ENCODE data around the gene SLC10A3.
A peak's percentile ranks its signal among the peaks of the same experiment; 100 is the strongest.

Gene SLC10A3

GRCh38 chrX:154495472-154495922 is 5.1 kb upstream of the SLC10A3 start:
- H3K9me3 Mint-ChIP-seq = no peaks in the 10 kb centered on the region
- H3K36me3 Mint-ChIP-seq = no peaks in the 10 kb centered on the region
- H3K27ac Mint-ChIP-seq = no peak overlapping the region
- H3K4me1 Mint-ChIP-seq = peaks cover 11% of the 10 kb centered on the region
- H3K27me3 Mint-ChIP-seq = no peaks in the 10 kb centered on the region
- no peak for ATAC-seq
- H3K4me3 Mint-ChIP-seq = no peak overlapping the region

GRCh38 chrX:154494715-154495114 is 4.3 kb upstream of the SLC10A3 start:
- H3K4me3 Mint-ChIP-seq = no peak overlapping the region
- no peaks in the 10 kb centered on the region for H3K9me3 Mint-ChIP-seq
- no peak for ATAC-seq
- H3K27ac Mint-ChIP-seq = no peak overlapping the region
- H3K27me3 Mint-ChIP-seq = no peaks in the 10 kb centered on the region
- H3K36me3 Mint-ChIP-seq = no peaks in the 10 kb centered on the region
- H3K4me1 Mint-ChIP-seq = peaks cover 14% of the 10 kb centered on the region

- ATAC-seq = peak; percentile 25
- peak overlapping the region; percentile 95 for H3K27ac Mint-ChIP-seq
- H3K4me1 Mint-ChIP-seq = peaks cover 35% of the 10 kb centered on the region
- peak overlapping the region; percentile 94 for H3K4me3 Mint-ChIP-seq
- H3K36me3 Mint-ChIP-seq = peaks cover 14% of the 10 kb centered on the region
- no peaks in the 10 kb centered on the region for H3K9me3 Mint-ChIP-seq
- no peaks in the 10 kb centered on the region for H3K27me3 Mint-ChIP-seq
These were observed 412 bp downstream of the SLC10A3 start for GRCh38 chrX:154490021-154490413.

GRCh38 chrX:154489182-154489581 is 1.2 kb downstream of the SLC10A3 start:
- Mint-ChIP-seq H3K9me3 (no peaks in the 10 kb centered on the region), H3K4me3 (peak overlapping the region; percentile 94), H3K4me1 (peaks cover 35% of the 10 kb centered on the region), H3K27ac (peak overlapping the region; percentile 95), H3K27me3 (no peaks in the 10 kb centered on the region), H3K36me3 (peaks cover 14% of the 10 kb centered on the region)
- ATAC-seq = no peak

GRCh38 chrX:154488336-154489075 is 1.9 kb downstream of the SLC10A3 start:
- H3K4me1 Mint-ChIP-seq = peaks cover 37% of the 10 kb centered on the region
- H3K27me3 Mint-ChIP-seq = no peaks in the 10 kb centered on the region
- no peak for ATAC-seq
- H3K27ac Mint-ChIP-seq = no peak overlapping the region
- H3K36me3 Mint-ChIP-seq = peaks cover 14% of the 10 kb centered on the region
- no peaks in the 10 kb centered on the region for H3K9me3 Mint-ChIP-seq
- H3K4me3 Mint-ChIP-seq = peak overlapping the region; percentile 94

GRCh38 chrX:154487518-154488290 is 2.7 kb downstream of the SLC10A3 start:
- Mint-ChIP-seq H3K27ac (no peak overlapping the region), H3K4me1 (peaks cover 43% of the 10 kb centered on the region), H3K27me3 (no peaks in the 10 kb centered on the region), H3K9me3 (no peaks in the 10 kb centered on the region), H3K4me3 (peak overlapping the region; percentile 21), H3K36me3 (peaks cover 14% of the 10 kb centered on the region)
- no peak for ATAC-seq

GRCh38 chrX:154486396-154487207 is 3.8 kb downstream of the SLC10A3 start, which contains the start of gene UBL4A:
UBL4A (minus strand) TSS chrX:154486615; CDS start chrX:154486584, 31 bp downstream.
- Mint-ChIP-seq H3K36me3 (peaks cover 14% of the 10 kb centered on the region), H3K4me1 (peaks cover 54% of the 10 kb centered on the region), H3K9me3 (no peaks in the 10 kb centered on the region), H3K27me3 (no peaks in the 10 kb centered on the region), H3K4me3 (peak within 1 kb of the TSS; percentile 81), H3K27ac (peak within 1 kb of the TSS; percentile 51)
- ATAC-seq = peak; percentile 57

GRCh38 chrX:154486052-154486395 is 4.4 kb downstream of the SLC10A3 start:
- Mint-ChIP-seq H3K27me3 (no peaks in the 10 kb centered on the region), H3K27ac (no peak overlapping the region), H3K36me3 (peaks cover 14% of the 10 kb centered on the region), H3K4me1 (peaks cover 50% of the 10 kb centered on the region), H3K9me3 (no peaks in the 10 kb centered on the region), H3K4me3 (peak overlapping the region; percentile 69)
- no peak for ATAC-seq

- Mint-ChIP-seq H3K9me3 (no peaks in the 10 kb centered on the region), H3K27ac (no peak overlapping the region), H3K4me3 (peak overlapping the region; percentile 69), H3K36me3 (peaks cover 14% of the 10 kb centered on the region), H3K4me1 (peaks cover 49% of the 10 kb centered on the region), H3K27me3 (no peaks in the 10 kb centered on the region)
- no peak for ATAC-seq
These were observed 5.0 kb downstream of the SLC10A3 start for GRCh38 chrX:154485150-154486051.

GRCh38 chrX:154484255-154485149 is 5.9 kb downstream of the SLC10A3 start:
- Mint-ChIP-seq H3K9me3 (no peaks in the 10 kb centered on the region), H3K4me1 (peaks cover 47% of the 10 kb centered on the region), H3K27me3 (no peaks in the 10 kb centered on the region), H3K36me3 (peaks cover 14% of the 10 kb centered on the region), H3K4me3 (no peak overlapping the region), H3K27ac (no peak overlapping the region)
- no peak for ATAC-seq

- H3K4me3 Mint-ChIP-seq = peak overlapping the region; percentile 4
- no peak overlapping the region for H3K27ac Mint-ChIP-seq
- ATAC-seq = no peak
- peaks cover 8% of the 10 kb centered on the region for H3K36me3 Mint-ChIP-seq
- H3K9me3 Mint-ChIP-seq = no peaks in the 10 kb centered on the region
- H3K27me3 Mint-ChIP-seq = no peaks in the 10 kb centered on the region
- H3K4me1 Mint-ChIP-seq = peaks cover 42% of the 10 kb centered on the region
These were observed 7.1 kb downstream of the SLC10A3 start for GRCh38 chrX:154483325-154483724.

- peaks cover 3% of the 10 kb centered on the region for H3K36me3 Mint-ChIP-seq
- H3K9me3 Mint-ChIP-seq = no peaks in the 10 kb centered on the region
- no peak for ATAC-seq
- H3K27me3 Mint-ChIP-seq = no peaks in the 10 kb centered on the region
- H3K4me3 Mint-ChIP-seq = no peak overlapping the region
- H3K27ac Mint-ChIP-seq = no peak overlapping the region
- H3K4me1 Mint-ChIP-seq = peaks cover 36% of the 10 kb centered on the region
These were observed 7.6 kb downstream of the SLC10A3 start for GRCh38 chrX:154482786-154483185.

- ATAC-seq = no peak
- H3K36me3 Mint-ChIP-seq = no peaks in the 10 kb centered on the region
- H3K4me3 Mint-ChIP-seq = no peak overlapping the region
- H3K4me1 Mint-ChIP-seq = peaks cover 31% of the 10 kb centered on the region
- H3K27ac Mint-ChIP-seq = peak overlapping the region; percentile 46
- no peaks in the 10 kb centered on the region for H3K9me3 Mint-ChIP-seq
- no peaks in the 10 kb centered on the region for H3K27me3 Mint-ChIP-seq
These were observed 8.4 kb downstream of the SLC10A3 start for GRCh38 chrX:154481911-154482601.
